ENCODE data around the gene CAPN13.
A peak's percentile ranks its signal among the peaks of the same experiment; 100 is the strongest.

CAPN13 gene

DNA sequence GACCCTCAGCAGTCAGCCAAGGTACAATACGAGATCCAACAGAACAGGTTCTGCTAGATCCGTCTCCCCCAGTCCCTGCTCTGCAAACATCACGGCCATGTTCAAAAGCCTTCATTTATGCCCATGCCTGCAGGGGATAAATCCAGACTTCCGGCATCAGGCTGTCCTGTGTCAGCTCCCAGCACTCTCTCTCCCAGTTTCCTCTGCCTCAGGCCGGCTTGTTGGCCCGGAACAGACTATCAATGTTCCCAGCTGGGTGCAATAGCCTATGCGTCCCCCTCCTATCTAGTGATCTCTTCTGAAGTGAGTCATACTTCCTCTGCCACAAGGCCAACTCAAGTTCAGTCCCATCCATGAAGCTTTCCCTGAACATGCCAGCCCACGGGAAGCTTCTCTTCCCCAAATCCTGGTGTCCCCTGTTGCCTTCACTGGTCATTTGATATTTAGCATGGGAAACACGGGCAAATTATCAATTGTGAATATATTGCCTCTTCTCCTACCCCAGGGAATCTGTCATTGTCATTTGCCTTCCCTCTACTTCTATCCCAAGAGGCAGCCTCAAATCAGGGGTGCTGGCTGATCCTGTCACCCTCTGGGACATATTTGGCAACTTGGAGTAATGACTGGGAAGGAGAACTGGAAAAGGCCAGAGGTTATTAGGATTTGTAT lies 51.1 kb downstream of the CAPN13 start:
- peaks cover 0 to 23% of the 10 kb centered on the region in 2 donors for H3K27me3 ChIP-seq
- H3K36me3 ChIP-seq, result no peaks in the 10 kb centered on the region
- peak in 1 of 2 donors; percentile 25 for DNase-seq
- H3K4me1 ChIP-seq, result no peaks in the 10 kb centered on the region
- intact Hi-C loops (cut with DNase I; ENCODE audit: low total_unique reads), result no loop called here
- H3K27ac ChIP-seq, result no peak overlapping the region
- H3K9me3 ChIP-seq, result no peaks in the 10 kb centered on the region
- TF ChIP-seq, protein P1, sequence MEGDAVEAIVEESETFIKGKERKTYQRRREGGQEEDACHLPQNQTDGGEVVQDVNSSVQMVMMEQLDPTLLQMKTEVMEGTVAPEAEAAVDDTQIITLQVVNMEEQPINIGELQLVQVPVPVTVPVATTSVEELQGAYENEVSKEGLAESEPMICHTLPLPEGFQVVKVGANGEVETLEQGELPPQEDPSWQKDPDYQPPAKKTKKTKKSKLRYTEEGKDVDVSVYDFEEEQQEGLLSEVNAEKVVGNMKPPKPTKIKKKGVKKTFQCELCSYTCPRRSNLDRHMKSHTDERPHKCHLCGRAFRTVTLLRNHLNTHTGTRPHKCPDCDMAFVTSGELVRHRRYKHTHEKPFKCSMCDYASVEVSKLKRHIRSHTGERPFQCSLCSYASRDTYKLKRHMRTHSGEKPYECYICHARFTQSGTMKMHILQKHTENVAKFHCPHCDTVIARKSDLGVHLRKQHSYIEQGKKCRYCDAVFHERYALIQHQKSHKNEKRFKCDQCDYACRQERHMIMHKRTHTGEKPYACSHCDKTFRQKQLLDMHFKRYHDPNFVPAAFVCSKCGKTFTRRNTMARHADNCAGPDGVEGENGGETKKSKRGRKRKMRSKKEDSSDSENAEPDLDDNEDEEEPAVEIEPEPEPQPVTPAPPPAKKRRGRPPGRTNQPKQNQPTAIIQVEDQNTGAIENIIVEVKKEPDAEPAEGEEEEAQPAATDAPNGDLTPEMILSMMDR (IDR thresholded peaks at IDR 0.05), result no peak
- no peak overlapping the region for H3K4me3 ChIP-seq

DNA sequence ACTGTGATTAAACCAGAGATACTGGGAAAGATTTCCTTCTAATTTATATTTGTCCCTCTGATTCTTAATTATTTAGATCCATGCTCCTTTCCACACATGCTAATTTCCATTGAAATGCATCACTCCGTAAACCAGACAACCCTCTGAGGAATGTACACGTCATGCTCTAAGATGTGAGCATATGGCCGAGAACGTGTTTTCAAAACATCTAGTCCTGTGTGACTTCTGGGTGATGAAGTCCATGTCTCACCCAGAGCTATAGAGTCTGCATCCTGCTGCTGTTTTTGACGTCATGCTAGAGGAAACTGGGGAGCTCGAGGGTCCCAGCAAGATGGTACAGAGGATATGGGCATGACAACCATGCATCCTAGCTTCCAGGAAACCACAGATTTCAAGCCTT lies 53.6 kb downstream of the CAPN13 start:
- H3K27ac ChIP-seq, result no peak overlapping the region
- no peaks in the 10 kb centered on the region for H3K36me3 ChIP-seq
- TF ChIP-seq, protein P1 (IDR thresholded peaks at IDR 0.05), result no peak
- no peaks in the 10 kb centered on the region for H3K9me3 ChIP-seq
- H3K4me1 ChIP-seq, result no peaks in the 10 kb centered on the region
- H3K27me3 ChIP-seq, result peaks cover 0 to 23% of the 10 kb centered on the region in 2 donors
- H3K4me3 ChIP-seq, result no peak overlapping the region
- no peak for DNase-seq
- intact Hi-C loops (cut with DNase I; ENCODE audit: low total_unique reads), result no loop called here

DNA sequence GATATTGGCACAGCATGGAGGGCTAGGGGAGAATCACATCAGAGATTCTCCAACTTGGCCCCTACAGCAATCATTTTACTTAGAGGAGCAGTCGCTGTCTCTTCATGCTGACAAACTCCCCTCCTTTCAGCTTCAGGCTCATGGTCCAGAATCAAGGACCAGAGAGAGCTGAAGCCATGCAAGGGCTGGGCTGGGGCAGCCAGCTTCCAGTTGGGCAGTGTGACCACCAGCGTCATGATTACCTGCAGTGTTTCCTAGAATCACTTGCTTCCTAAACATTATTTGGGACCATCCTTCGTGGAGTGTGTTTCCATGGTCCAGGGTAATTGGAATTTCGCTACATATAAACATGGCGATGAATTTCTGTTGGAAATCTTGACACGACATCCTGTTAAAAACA lies 54.4 kb downstream of the CAPN13 start:
- no peak for DNase-seq
- no peak overlapping the region for H3K4me3 ChIP-seq
- peaks cover 0 to 16% of the 10 kb centered on the region in 2 donors for H3K27me3 ChIP-seq
- intact Hi-C loops (cut with DNase I; ENCODE audit: low total_unique reads), result no loop called here
- H3K4me1 ChIP-seq, result no peaks in the 10 kb centered on the region
- TF ChIP-seq, protein P1 (IDR thresholded peaks at IDR 0.05), result no peak
- no peak overlapping the region for H3K27ac ChIP-seq
- no peaks in the 10 kb centered on the region for H3K36me3 ChIP-seq
- H3K9me3 ChIP-seq, result no peaks in the 10 kb centered on the region

DNA sequence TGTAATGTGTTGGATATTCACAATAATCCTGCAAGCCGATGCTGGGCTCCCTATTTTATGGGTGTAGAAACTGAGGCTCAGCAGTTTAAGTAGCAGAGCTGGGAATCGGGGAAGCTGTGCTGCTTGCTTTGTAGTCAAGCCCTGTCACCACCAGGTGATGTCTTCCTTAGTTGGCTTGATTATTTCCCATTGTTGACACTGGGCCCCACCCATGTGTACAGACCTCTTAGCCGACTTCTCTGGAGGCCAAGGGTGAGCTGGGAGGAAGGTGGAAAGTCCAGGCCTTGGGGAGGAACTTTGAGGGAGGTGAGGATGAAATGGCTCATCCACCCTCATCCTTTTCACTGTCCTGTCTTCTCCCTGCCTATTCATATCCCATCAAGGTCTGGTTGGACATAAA lies 60.0 kb downstream of the CAPN13 start:
- no peak overlapping the region for H3K4me3 ChIP-seq
- no peaks in the 10 kb centered on the region for H3K4me1 ChIP-seq
- no peaks in the 10 kb centered on the region for H3K9me3 ChIP-seq
- no peak for DNase-seq
- peaks cover 0 to 3% of the 10 kb centered on the region in 2 donors for H3K27me3 ChIP-seq
- intact Hi-C loops (cut with DNase I; ENCODE audit: low total_unique reads), result no loop called here
- TF ChIP-seq, protein P1 (IDR thresholded peaks at IDR 0.05), result no peak
- H3K27ac ChIP-seq, result no peak overlapping the region
- H3K36me3 ChIP-seq, result no peaks in the 10 kb centered on the region

DNA sequence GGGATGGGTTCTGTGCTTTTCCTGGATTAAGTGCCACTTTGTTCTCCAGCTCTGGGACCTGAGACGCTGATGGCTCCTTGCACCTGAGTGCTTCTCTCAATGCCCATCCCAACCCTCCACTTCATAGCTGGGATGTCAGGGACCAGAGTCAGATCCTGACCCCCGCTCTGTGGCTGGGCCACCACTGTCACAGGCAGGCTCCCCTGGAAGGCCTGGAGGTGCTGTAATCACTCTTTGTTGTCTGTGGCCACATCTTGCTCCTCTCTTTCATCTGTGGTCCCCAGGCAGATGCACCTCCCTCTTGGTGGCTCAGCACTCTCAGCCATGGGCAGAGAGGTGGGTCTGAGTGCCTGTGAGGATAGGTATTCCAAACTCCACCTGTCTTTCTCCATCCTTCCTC lies 62.4 kb downstream of the CAPN13 start:
- Histone ChIP-seq H3K9me3 (no peaks in the 10 kb centered on the region), H3K27me3 (no peaks in the 10 kb centered on the region), H3K4me3 (no peak overlapping the region), H3K36me3 (no peaks in the 10 kb centered on the region), H3K27ac (no peak overlapping the region), H3K4me1 (no peaks in the 10 kb centered on the region)
- TF ChIP-seq, protein P1 (IDR thresholded peaks at IDR 0.05), result no peak
- intact Hi-C loops (cut with DNase I; ENCODE audit: low total_unique reads), result no loop called here
- no peak for DNase-seq

DNA sequence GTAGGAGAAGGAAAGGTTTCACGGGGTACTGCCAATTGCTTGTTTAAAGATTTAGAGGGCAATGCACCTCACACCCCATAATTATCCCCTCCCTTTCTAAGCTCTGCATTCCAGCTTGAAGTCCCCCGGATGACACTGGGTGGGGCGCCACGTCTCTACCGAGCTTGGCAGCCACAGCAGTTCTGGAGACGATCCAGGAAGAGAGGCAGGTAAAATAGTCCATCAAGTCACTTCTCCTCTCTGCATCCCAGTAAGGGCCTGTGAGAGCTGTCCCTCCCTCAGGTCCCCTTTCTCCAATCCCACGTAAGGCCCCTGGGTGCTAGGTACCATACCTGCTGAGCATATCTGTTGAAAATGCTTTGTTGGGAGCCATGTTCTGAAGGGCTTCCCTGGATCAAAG lies 65.7 kb downstream of the CAPN13 start:
- peak in 1 of 2 donors; percentile 21 for DNase-seq
- Histone ChIP-seq H3K9me3 (no peaks in the 10 kb centered on the region), H3K36me3 (no peaks in the 10 kb centered on the region), H3K27ac (no peak overlapping the region), H3K27me3 (no peaks in the 10 kb centered on the region), H3K4me1 (no peaks in the 10 kb centered on the region), H3K4me3 (no peak overlapping the region)
- intact Hi-C loops (cut with DNase I; ENCODE audit: low total_unique reads), result no loop called here
- TF ChIP-seq, protein P1 (IDR thresholded peaks at IDR 0.05), result no peak

Measured in tibial artery (tissue), 4 donors.